H9 (cell line): ENCODE results near the gene SPIB. TPM values are rescaled to one million over a fixed set of nuclear protein-coding genes. Genes with fewer than 3 reads are reported as not detected.

Source experiments
- DNase-seq: peaks from one replicate; pipeline ENCODE4 v3.0.0-alpha.2; 2017
- H2AFZ ChIP-seq: one replicate; pipeline ENCODE4 v1.6.1; 2013; ENCODE audit warnings: mild to moderate bottlenecking, low read length, control low read depth, moderate library complexity
- H2AK5ac ChIP-seq: 2 replicates; pipeline ENCODE4 v1.6.1; 2013; ENCODE audit warnings: low read length, control low read depth, mixed read lengths; ENCODE audit not compliant: insufficient read length
- H2BK120ac ChIP-seq: one replicate; pipeline ENCODE4 v1.6.1; 2013; ENCODE audit warnings: low read depth, mild to moderate bottlenecking, low read length, control low read depth, inconsistent platforms; ENCODE audit not compliant: poor library complexity, severe bottlenecking
- H2BK12ac ChIP-seq: 2 replicates; pipeline ENCODE4 v1.6.1; 2013; ENCODE audit warnings: low read length, control low read depth, mixed read lengths, low read depth; ENCODE audit not compliant: insufficient read length
- H2BK15ac ChIP-seq: 2 replicates; pipeline ENCODE4 v1.6.1; 2013; ENCODE audit warnings: low read depth, low read length, control low read depth
- H2BK20ac ChIP-seq: one replicate; pipeline ENCODE4 v1.6.1; 2013; ENCODE audit warnings: low read depth, mild to moderate bottlenecking, low read length, control low read depth, inconsistent platforms; ENCODE audit not compliant: poor library complexity, severe bottlenecking
- H2BK5ac ChIP-seq: 2 replicates; pipeline ENCODE4 v1.6.1; 2013; ENCODE audit warnings: low read length, control low read depth, mixed read lengths; ENCODE audit not compliant: insufficient read length
- H3K14ac ChIP-seq: 2 replicates; pipeline ENCODE4 v1.6.1; 2013; ENCODE audit warnings: low read length, control low read depth; ENCODE audit not compliant: insufficient read depth
- H3K18ac ChIP-seq: 2 replicates; pipeline ENCODE4 v1.6.1; 2013; ENCODE audit warnings: low read depth, mild to moderate bottlenecking, mixed read lengths, low read length, control low read depth; ENCODE audit not compliant: insufficient read length
- H3K23ac ChIP-seq: 2 replicates; pipeline ENCODE4 v1.6.1; 2013; ENCODE audit warnings: low read length, control low read depth, mixed read lengths, low read depth; ENCODE audit not compliant: insufficient read length
- H3K23me2 ChIP-seq: 2 replicates; pipeline ENCODE4 v1.6.1; 2013; ENCODE audit warnings: low read depth, mild to moderate bottlenecking, mixed read lengths, low read length, control low read depth; ENCODE audit not compliant: insufficient read length, poor library complexity, severe bottlenecking
- H3K27ac ChIP-seq: 2 replicates; pipeline ENCODE4 v1.5.1; 2013; ENCODE audit warnings: low read length, control low read depth, mixed read lengths, low read depth; ENCODE audit not compliant: insufficient read length
- H3K27me3 ChIP-seq: 2 replicates; pipeline ENCODE4 v1.6.1; 2013; ENCODE audit warnings: low read length, control low read depth, inconsistent platforms; ENCODE audit not compliant: insufficient read depth
- H3K4ac ChIP-seq: 2 replicates; pipeline ENCODE4 v1.6.1; 2013; ENCODE audit warnings: low read depth, mild to moderate bottlenecking, control low read depth, inconsistent platforms, low read length, moderate library complexity
- H3K4me1 ChIP-seq: 2 replicates; pipeline ENCODE4 v1.6.1; 2013; ENCODE audit warnings: low read length, control low read depth, inconsistent platforms; ENCODE audit not compliant: insufficient read depth
- H3K4me2 ChIP-seq: 2 replicates; pipeline ENCODE4 v1.6.1; 2013; ENCODE audit warnings: low read length, control low read depth, mixed read lengths; ENCODE audit not compliant: insufficient read length, insufficient read depth
- H3K56ac ChIP-seq: 2 replicates; pipeline ENCODE4 v1.6.1; 2013; ENCODE audit warnings: low read depth, mild to moderate bottlenecking, mixed read lengths, low read length, control low read depth; ENCODE audit not compliant: insufficient read length
- H3K79me1 ChIP-seq: 2 replicates; pipeline ENCODE4 v1.6.1; 2013; ENCODE audit warnings: low read depth, mild to moderate bottlenecking, moderate library complexity, low read length, control low read depth, inconsistent platforms; ENCODE audit not compliant: insufficient read depth, poor library complexity, severe bottlenecking
- H3K79me2 ChIP-seq: 2 replicates; pipeline ENCODE4 v1.6.1; 2013; ENCODE audit warnings: low read length, control low read depth, inconsistent platforms; ENCODE audit not compliant: insufficient read depth
- H3K9ac ChIP-seq: 2 replicates; pipeline ENCODE4 v1.6.1; 2013; ENCODE audit warnings: low read length, control low read depth, mixed read lengths; ENCODE audit not compliant: insufficient read length; ENCODE audit errors: extremely low read depth
- H3K9me3 ChIP-seq: one replicate; pipeline ENCODE4 v1.6.1; 2013; ENCODE audit warnings: low read depth, low read length, inconsistent platforms; ENCODE audit not compliant: control insufficient read depth
- H3T11ph ChIP-seq: one replicate; pipeline ENCODE4 v1.6.1; 2013; ENCODE audit warnings: mild to moderate bottlenecking, low read length, control low read depth, inconsistent platforms
- H4K20me1 ChIP-seq: one replicate; pipeline ENCODE4 v1.6.1; 2013; ENCODE audit not compliant: control insufficient read depth, insufficient read length, insufficient read depth
- H4K5ac ChIP-seq: 2 replicates; pipeline ENCODE4 v1.6.1; 2013; ENCODE audit warnings: low read depth, mild to moderate bottlenecking, mixed read lengths, low read length, control low read depth; ENCODE audit not compliant: insufficient read length
- H4K8ac ChIP-seq: replicated peaks from 2 replicates; pipeline ENCODE4 v1.6.1; 2013; ENCODE audit warnings: low read length, control low read depth, mixed read lengths, low read depth; ENCODE audit not compliant: insufficient read length
- H4K91ac ChIP-seq: 2 replicates; pipeline ENCODE4 v1.6.1; 2013; ENCODE audit warnings: low read depth, mild to moderate bottlenecking, moderate library complexity, mixed read lengths, low read length, control low read depth; ENCODE audit not compliant: insufficient read length
- H3K27ac Mint-ChIP-seq, 3 experiments: 2 replicates in 2 of 3; 3 replicates in 1 of 3; pipeline ENCODE4 v1.8.0; 2020 to 2021; ENCODE audit warnings: mixed read lengths in 3 of 3, mild to moderate bottlenecking in 1 of 3, moderate library complexity in 1 of 3
- H3K27me3 Mint-ChIP-seq: 2 replicates; pipeline ENCODE4 v1.8.0; 2021; ENCODE audit warnings: low read depth, mild to moderate bottlenecking, moderate library complexity, mixed read lengths
- H3K36me3 Mint-ChIP-seq, 3 experiments: 2 replicates in 2 of 3; 3 replicates in 1 of 3; pipeline ENCODE4 v1.8.0; 2020 to 2021; ENCODE audit warnings: low read depth in 3 of 3, mixed read lengths in 3 of 3; ENCODE audit not compliant: insufficient read depth in 1 of 3
- H3K4me1 Mint-ChIP-seq, 2 experiments: 2 replicates each; pipeline ENCODE4 v1.8.0; 2020; ENCODE audit warnings: mixed read lengths in 2 of 2
- H3K4me3 Mint-ChIP-seq, 2 experiments: 2 replicates in 1 of 2; 3 replicates in 1 of 2; pipeline ENCODE4 v1.8.0; 2020 to 2021; ENCODE audit warnings: mild to moderate bottlenecking in 2 of 2, mixed read lengths in 2 of 2, moderate library complexity in 1 of 2
- H3K9me3 Mint-ChIP-seq, 2 experiments: 2 replicates in 1 of 2; 3 replicates in 1 of 2; pipeline ENCODE4 v1.8.0; 2020; ENCODE audit warnings: mild to moderate bottlenecking in 2 of 2, mixed read lengths in 2 of 2, moderate library complexity in 1 of 2
- CTCF ChIP-seq: fragments of 200-600 bp; sonication (generic); conservative IDR thresholded peaks from 3 replicates; pipeline ENCODE4 v1.8.0; 2021; ENCODE audit warnings: antibody characterized with exemption, mild to moderate bottlenecking
- WGBS: extraction: QIAGEN DNeasy Blood & Tissue Kit; methylation state at CpG from one replicate; pipeline ENCODE4 v1.1.7; 2013; ENCODE audit warnings: missing lambda C conversion rate, low lambda C conversion rate, mixed read lengths; ENCODE audit not compliant: insufficient read length; ENCODE audit errors: extremely low coverage; 5-methylcytosine and 5-hydroxymethylcytosine counted together
- total RNA-seq: library from RNA; stranded (reverse); gene quantifications from 2 replicates; pipeline ENCODE4 v1.2.1, GENCODE V29; 2021

Gene SPIB
- total RNA-seq, 1 experiment from 2014 or later, result 33.3 TPM

DNA sequence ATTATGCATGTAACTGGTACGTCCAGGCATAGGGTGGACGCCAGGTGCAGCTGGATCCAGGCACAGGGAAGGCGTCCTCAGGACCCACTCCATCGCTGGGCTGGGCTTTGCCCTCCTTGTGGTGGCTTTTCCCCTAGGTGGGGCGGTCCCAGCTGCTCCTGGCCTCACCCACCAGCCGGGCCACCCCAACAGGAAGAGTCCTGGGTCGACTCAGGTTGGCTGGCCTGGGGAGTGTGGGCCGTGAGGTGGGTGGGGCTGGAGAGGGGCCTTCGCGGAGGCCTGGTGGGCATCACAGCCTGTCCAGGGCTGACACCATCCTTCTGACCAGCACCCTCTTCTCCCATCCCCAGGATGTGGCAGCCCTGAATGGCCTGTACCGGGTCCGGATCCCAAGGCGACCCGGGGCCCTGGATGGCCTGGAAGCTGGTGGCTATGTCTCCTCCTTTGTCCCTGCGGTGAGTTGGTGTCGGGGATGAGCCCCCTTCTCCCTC lies 61.1 kb downstream of the SPIB start:
- Histone ChIP-seq H3T11ph (no peak overlapping the region), H4K8ac (no peak overlapping the region), H3K4ac (no peak overlapping the region), H2AFZ (no peak overlapping the region), H2BK20ac (no peak overlapping the region), H3K23me2 (no peaks in the 10 kb centered on the region), H3K27me3 (no peaks in the 10 kb centered on the region), H3K79me1 (peaks cover 9% of the 10 kb centered on the region), H3K27ac (no peak overlapping the region), H2BK15ac (no peak overlapping the region), H2BK120ac (no peak overlapping the region), H2AK5ac (no peak overlapping the region), H3K9ac (no peak overlapping the region), H4K91ac (no peak overlapping the region), H3K23ac (no peak overlapping the region), H4K20me1 (no peaks in the 10 kb centered on the region), H2BK5ac (no peak overlapping the region), H2BK12ac (no peak overlapping the region), H3K4me1 (peaks cover 4% of the 10 kb centered on the region; the same call in 1 of the 2 replicates), H3K56ac (no peak overlapping the region), H3K14ac (no peak overlapping the region), H3K18ac (no peak overlapping the region), H4K5ac (no peak overlapping the region), H3K9me3 (peaks cover 7% of the 10 kb centered on the region), H3K79me2 (peaks cover 5% of the 10 kb centered on the region; the same call in 1 of the 2 replicates), H3K4me2 (no peak overlapping the region)
- no peak for DNase-seq
- no peak overlapping the region for H3K4me3 Mint-ChIP-seq
- peaks cover 4% of the 10 kb centered on the region; the same call in 1 of the 2 replicates for H3K27me3 Mint-ChIP-seq
- WGBS, result no CpG with 5 or more reads among the region's 16 CpGs
- H3K9me3 Mint-ChIP-seq, result peaks cover 13 to 25% of the 10 kb centered on the region in 2 experiments
- no peak overlapping the region for H3K27ac Mint-ChIP-seq
- H3K4me1 Mint-ChIP-seq, result peaks cover 8 to 21% of the 10 kb centered on the region in 2 experiments
- peaks cover 45 to 60% (median 57%) of the 10 kb centered on the region in 3 experiments for H3K36me3 Mint-ChIP-seq
- no peak for TF ChIP-seq CTCF
